Liver (tissue), 9 donors: ENCODE data around the gene BEST2. TPM values are rescaled to one million over a fixed set of nuclear protein-coding genes. Genes with fewer than 3 reads are reported as not detected.

Experiments
- DNase-seq: peaks from one replicate; pipeline ENCODE4 v3.0.0-alpha.2; 2017; ENCODE audit warnings: low spot score
- H3K27ac ChIP-seq, 2 donors: one replicate each; pipeline ENCODE4 v1.7.0; 2013; ENCODE audit warnings: inconsistent platforms in 2 of 2, low read length in 2 of 2, control low read depth in 1 of 2, low read depth in 1 of 2, mild to moderate bottlenecking in 1 of 2
- H3K27me3 ChIP-seq, 4 donors: one replicate each; pipeline versions ENCODE4 v1.6.1 to v1.7.0; 2013; ENCODE audit warnings: low read length in 3 of 4, inconsistent platforms in 1 of 4, mild to moderate bottlenecking in 1 of 4, moderate library complexity in 1 of 4; ENCODE audit not compliant: control insufficient read depth in 4 of 4, insufficient read depth in 4 of 4
- H3K36me3 ChIP-seq, 4 donors: one replicate each; pipeline versions ENCODE4 v1.6.1 to v1.7.0; 2013; ENCODE audit warnings: low read length in 3 of 4, mild to moderate bottlenecking in 3 of 4, low read depth in 1 of 4, moderate library complexity in 1 of 4; ENCODE audit not compliant: control insufficient read depth in 4 of 4, insufficient read depth in 3 of 4
- H3K4me1 ChIP-seq, 4 donors: one replicate each; pipeline versions ENCODE4 v1.6.1 to v1.7.0; 2013; ENCODE audit warnings: low read length in 3 of 4, mild to moderate bottlenecking in 3 of 4, moderate library complexity in 1 of 4; ENCODE audit not compliant: control insufficient read depth in 4 of 4, insufficient read depth in 4 of 4
- H3K4me3 ChIP-seq, 3 donors: one replicate each; pipeline versions ENCODE4 v1.6.1 to v1.7.0; 2013; ENCODE audit warnings: low read length in 3 of 3, control low read depth in 1 of 3, low read depth in 1 of 3, mild to moderate bottlenecking in 1 of 3
- H3K9ac ChIP-seq, 2 donors: one replicate each; pipeline ENCODE4 v1.7.0; 2013; ENCODE audit warnings: low read length in 2 of 2, mild to moderate bottlenecking in 2 of 2, moderate library complexity in 2 of 2, control low read depth in 1 of 2, low read depth in 1 of 2
- H3K9me3 ChIP-seq, 4 donors: one replicate each; pipeline versions ENCODE4 v1.6.1 to v1.7.0; 2013; ENCODE audit warnings: low read length in 3 of 4; ENCODE audit not compliant: control insufficient read depth in 4 of 4
- EGR1 ChIP-seq, 2 donors: IDR thresholded peaks; 2 replicates each; pipeline ENCODE4 v1.6.1; 2016 to 2018; ENCODE audit warnings: antibody characterized with exemption in 2 of 2, low read depth in 2 of 2
- FOXA1 ChIP-seq: IDR thresholded peaks from 2 replicates; pipeline ENCODE4 v1.6.1; 2016; ENCODE audit warnings: antibody characterized with exemption
- GABPA ChIP-seq, 2 donors: IDR thresholded peaks in 1 of 2; conservative IDR thresholded peaks in 1 of 2; 2 replicates each; pipeline ENCODE4 v1.6.1; 2016; ENCODE audit warnings: antibody characterized with exemption in 2 of 2, mild to moderate bottlenecking in 1 of 2, moderate library complexity in 1 of 2
- HNF4A ChIP-seq, 2 donors: conservative IDR thresholded peaks; 2 replicates each; pipeline ENCODE4 v1.6.1; 2016; ENCODE audit warnings: antibody characterized with exemption in 2 of 2, mild to moderate bottlenecking in 2 of 2
- JUND ChIP-seq, 2 donors: IDR thresholded peaks; 2 replicates each; pipeline ENCODE4 v1.6.1; 2016; ENCODE audit warnings: antibody characterized with exemption in 2 of 2
- RAD21 ChIP-seq, 2 donors: IDR thresholded peaks; 2 replicates each; pipeline ENCODE4 v1.6.1; 2016; ENCODE audit warnings: antibody characterized with exemption in 2 of 2, mild to moderate bottlenecking in 2 of 2
- RXRA ChIP-seq, 2 donors: IDR thresholded peaks; 2 replicates each; pipeline ENCODE4 v1.6.1; 2017 to 2018; ENCODE audit warnings: antibody characterized with exemption in 2 of 2, mild to moderate bottlenecking in 1 of 2
- SP1 ChIP-seq: IDR thresholded peaks from 2 replicates; pipeline ENCODE4 v1.6.1; 2018; ENCODE audit warnings: antibody characterized with exemption, mild to moderate bottlenecking
- WGBS: extraction: QIAGEN DNeasy Blood & Tissue Kit; methylation state at CpG from one replicate; pipeline ENCODE4 v1.1.7; 2013; 5-methylcytosine and 5-hydroxymethylcytosine counted together
- polyA plus RNA-seq, 2 donors: library from polyadenylated mRNA; stranded (reverse) in 1 of 2; unstranded in 1 of 2; fragments of 200-250 nt in 1 of 2; fragments of >200 nt in 1 of 2; fragmentation: Nextera tagmentation in 1 of 2; extraction: Ambion mirVana in 1 of 2; gene quantifications; one replicate each; pipeline versions ENCODE4 v1.2.1 to v1.2.3, GENCODE V29; 2013 to 2015
- total RNA-seq, 2 donors: library from RNA; depleted of rRNA; stranded (reverse); fragments of >200 nt; gene quantifications; one replicate each; pipeline ENCODE4 v1.2.3, GENCODE V29; 2014
- TF ChIP-seq, protein P1 (sequence below): IDR thresholded peaks from 2 replicates; pipeline ENCODE4 v1.6.1; 2016; ENCODE audit warnings: antibody characterized with exemption, mild to moderate bottlenecking
- TF ChIP-seq, protein P2 (sequence below): IDR thresholded peaks from 2 replicates; pipeline ENCODE4 v1.6.1; 2016; ENCODE audit warnings: antibody characterized with exemption
- TF ChIP-seq, protein P3 (sequence below): IDR thresholded peaks from 2 replicates; pipeline ENCODE4 v1.6.1; 2016; ENCODE audit warnings: antibody characterized with exemption
- donor health status: healthy.
- donor health status: healthy.
- donor health status: healthy.
- donor health status: healthy.
- donor health status: healthy.

The BEST2 gene
- total and polyA plus RNA-seq, 4 donors, result not detected

DNA sequence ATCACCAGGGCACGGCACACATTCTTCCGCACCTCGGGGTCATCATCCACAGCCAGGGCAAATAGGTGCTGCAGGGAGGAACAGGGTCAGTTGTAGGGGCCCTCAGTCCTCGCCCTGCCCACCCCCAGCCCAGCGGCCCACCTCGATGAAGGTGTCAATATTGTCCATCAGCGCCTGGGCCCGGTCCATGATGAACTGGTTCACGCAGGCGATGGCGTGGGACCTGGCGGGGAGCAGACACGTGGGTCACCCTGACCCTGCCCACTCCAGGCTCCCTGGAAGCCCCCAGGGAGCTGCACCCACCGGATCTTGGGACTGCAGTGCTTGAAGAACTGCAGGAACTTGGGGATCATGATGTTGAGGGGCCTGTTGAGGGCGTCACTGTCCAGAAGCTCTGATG lies 36.5 kb upstream of the BEST2 start (continued):
- TF ChIP-seq, protein P1, sequence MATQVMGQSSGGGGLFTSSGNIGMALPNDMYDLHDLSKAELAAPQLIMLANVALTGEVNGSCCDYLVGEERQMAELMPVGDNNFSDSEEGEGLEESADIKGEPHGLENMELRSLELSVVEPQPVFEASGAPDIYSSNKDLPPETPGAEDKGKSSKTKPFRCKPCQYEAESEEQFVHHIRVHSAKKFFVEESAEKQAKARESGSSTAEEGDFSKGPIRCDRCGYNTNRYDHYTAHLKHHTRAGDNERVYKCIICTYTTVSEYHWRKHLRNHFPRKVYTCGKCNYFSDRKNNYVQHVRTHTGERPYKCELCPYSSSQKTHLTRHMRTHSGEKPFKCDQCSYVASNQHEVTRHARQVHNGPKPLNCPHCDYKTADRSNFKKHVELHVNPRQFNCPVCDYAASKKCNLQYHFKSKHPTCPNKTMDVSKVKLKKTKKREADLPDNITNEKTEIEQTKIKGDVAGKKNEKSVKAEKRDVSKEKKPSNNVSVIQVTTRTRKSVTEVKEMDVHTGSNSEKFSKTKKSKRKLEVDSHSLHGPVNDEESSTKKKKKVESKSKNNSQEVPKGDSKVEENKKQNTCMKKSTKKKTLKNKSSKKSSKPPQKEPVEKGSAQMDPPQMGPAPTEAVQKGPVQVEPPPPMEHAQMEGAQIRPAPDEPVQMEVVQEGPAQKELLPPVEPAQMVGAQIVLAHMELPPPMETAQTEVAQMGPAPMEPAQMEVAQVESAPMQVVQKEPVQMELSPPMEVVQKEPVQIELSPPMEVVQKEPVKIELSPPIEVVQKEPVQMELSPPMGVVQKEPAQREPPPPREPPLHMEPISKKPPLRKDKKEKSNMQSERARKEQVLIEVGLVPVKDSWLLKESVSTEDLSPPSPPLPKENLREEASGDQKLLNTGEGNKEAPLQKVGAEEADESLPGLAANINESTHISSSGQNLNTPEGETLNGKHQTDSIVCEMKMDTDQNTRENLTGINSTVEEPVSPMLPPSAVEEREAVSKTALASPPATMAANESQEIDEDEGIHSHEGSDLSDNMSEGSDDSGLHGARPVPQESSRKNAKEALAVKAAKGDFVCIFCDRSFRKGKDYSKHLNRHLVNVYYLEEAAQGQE, result no peak
- TF ChIP-seq SP1 (no peak), HNF4A (conservative IDR thresholded peaks at IDR 0.05) (no peak)
- TF ChIP-seq, protein P2, sequence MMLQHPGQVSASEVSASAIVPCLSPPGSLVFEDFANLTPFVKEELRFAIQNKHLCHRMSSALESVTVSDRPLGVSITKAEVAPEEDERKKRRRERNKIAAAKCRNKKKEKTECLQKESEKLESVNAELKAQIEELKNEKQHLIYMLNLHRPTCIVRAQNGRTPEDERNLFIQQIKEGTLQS, result no peak

DNA sequence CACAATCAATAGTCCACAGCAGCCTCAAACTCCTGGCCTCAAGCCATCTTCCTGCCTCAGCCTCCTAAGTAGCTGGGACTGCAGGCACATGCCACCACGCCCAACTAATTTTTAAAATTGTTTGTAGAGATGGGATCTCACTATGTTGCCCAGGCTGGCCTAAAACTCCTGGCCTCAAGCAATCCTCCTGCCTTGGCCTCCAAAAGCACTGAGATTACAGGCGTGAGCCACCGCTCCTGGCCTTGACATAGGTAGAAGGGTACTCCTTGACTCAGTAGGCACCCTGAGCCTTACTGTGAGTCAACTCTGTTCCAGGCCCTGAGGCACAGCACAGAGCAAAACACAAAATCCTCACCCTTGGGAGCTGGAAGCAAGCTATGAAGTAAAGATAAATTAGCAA lies 35.7 kb upstream of the BEST2 start:
- Histone ChIP-seq H3K9me3 (no peaks in the 10 kb centered on the region), H3K36me3 (peaks cover 10 to 42% (median 17%) of the 10 kb centered on the region in 4 donors), H3K4me1 (peaks cover 6 to 25% (median 22%) of the 10 kb centered on the region in 4 donors), H3K27ac (no peak overlapping the region), H3K27me3 (no peaks in the 10 kb centered on the region), H3K4me3 (no peak overlapping the region), H3K9ac (no peak overlapping the region)
- 88% methylated on average over 3 of the region's 3 CpGs for WGBS
- TF ChIP-seq EGR1 (IDR thresholded peaks at IDR 0.05; ENCODE audit: low read depth in 2 of 2) (no peak), GABPA (IDR thresholded peaks at IDR 0.05 in 1 of 2, conservative IDR thresholded peaks at IDR 0.05 in 1 of 2) (no peak)
- DNase-seq, result no peak

DNA sequence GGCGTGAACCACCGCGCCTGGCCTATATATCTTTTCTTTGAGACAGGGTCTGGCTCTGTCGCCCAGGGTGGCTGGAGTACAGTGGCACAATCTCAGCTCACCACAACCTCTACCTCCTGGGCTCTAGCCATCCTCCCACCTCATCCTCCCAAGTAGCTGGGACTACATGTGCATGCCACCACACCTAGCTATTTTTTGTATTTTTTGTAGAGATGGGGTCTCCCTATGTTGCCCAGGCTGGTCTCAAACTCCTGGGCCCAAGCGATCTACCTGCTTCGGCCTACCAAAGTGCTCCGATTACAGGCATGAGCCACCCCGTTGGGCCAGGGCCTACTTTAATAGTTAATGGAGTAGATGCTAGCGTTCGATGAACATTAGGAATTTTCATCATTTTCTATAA lies 31.3 kb upstream of the BEST2 start:
- H3K9ac ChIP-seq, result no peak overlapping the region
- H3K27me3 ChIP-seq, result no peaks in the 10 kb centered on the region
- TF ChIP-seq GABPA (IDR thresholded peaks at IDR 0.05 in 1 of 2, conservative IDR thresholded peaks at IDR 0.05 in 1 of 2), result no peak
- TF ChIP-seq FOXA1, result no peak
- TF ChIP-seq, protein P3, sequence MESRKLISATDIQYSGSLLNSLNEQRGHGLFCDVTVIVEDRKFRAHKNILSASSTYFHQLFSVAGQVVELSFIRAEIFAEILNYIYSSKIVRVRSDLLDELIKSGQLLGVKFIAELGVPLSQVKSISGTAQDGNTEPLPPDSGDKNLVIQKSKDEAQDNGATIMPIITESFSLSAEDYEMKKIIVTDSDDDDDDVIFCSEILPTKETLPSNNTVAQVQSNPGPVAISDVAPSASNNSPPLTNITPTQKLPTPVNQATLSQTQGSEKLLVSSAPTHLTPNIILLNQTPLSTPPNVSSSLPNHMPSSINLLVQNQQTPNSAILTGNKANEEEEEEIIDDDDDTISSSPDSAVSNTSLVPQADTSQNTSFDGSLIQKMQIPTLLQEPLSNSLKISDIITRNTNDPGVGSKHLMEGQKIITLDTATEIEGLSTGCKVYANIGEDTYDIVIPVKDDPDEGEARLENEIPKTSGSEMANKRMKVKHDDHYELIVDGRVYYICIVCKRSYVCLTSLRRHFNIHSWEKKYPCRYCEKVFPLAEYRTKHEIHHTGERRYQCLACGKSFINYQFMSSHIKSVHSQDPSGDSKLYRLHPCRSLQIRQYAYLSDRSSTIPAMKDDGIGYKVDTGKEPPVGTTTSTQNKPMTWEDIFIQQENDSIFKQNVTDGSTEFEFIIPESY, result no peak
- no peak for TF ChIP-seq RAD21 (IDR thresholded peaks at IDR 0.05)
- no peak for TF ChIP-seq JUND (IDR thresholded peaks at IDR 0.05)
- no peak for TF ChIP-seq EGR1 (IDR thresholded peaks at IDR 0.05; ENCODE audit: low read depth in 2 of 2)
- TF ChIP-seq, protein P2, result no peak
- TF ChIP-seq RXRA (IDR thresholded peaks at IDR 0.05), result no peak
- no peaks in the 10 kb centered on the region for H3K9me3 ChIP-seq
- H3K36me3 ChIP-seq, result peaks cover 0 to 12% (median 6%) of the 10 kb centered on the region in 4 donors
- DNase-seq, result no peak
- H3K4me1 ChIP-seq, result peaks cover 11 to 50% (median 44%) of the 10 kb centered on the region in 4 donors
- WGBS, result 91% methylated on average over 10 of the region's 10 CpGs
- no peak overlapping the region for H3K4me3 ChIP-seq
- no peak overlapping the region for H3K27ac ChIP-seq
